ENCODE results near the gene RBM45. TPM values are rescaled to one million over a fixed set of nuclear protein-coding genes. Genes with fewer than 3 reads are reported as not detected.
"Not testable (repeated sequence)": the region's sequence is repeated elsewhere in the genome, so short reads cannot be mapped to it uniquely, and the experiment has no call there.

RBM45 gene
- total RNA-seq, 1 experiment from 2014 or later = 12.7 TPM

GRCh38 chr2:178072383-178073301 lies 39.6 kb upstream of the RBM45 start, which contains the start of gene PDE11A:
Gene PDE11A (minus strand): TSS chr2:178072777. CDS start chr2:178072437, 340 bp downstream.
- CTCF ChIA-PET = interaction anchor here (0.5 to 1.6 kb wide), 4 partner anchors 13 to 273 kb away, joined by 3 to 4 read pairs (median 3); no protein-coding TSS in a partner anchor
- BruUV-seq (replicated peaks) = no TSS peak

GRCh38 chr2:178074123-178075005 lies 37.9 kb upstream of the RBM45 start:
- intact Hi-C loops (cut with micrococcal nuclease) = no loop called here
- no TSS peak for BruUV-seq (replicated peaks)
- no peak for TF ChIP-seq CTCF (IDR thresholded peaks at IDR 0.05; ENCODE audit: unreplicated experiment)
- no peak overlapping the region for H3K4me3 Mint-ChIP-seq (ENCODE audit: unreplicated experiment)
- H3K27me3 Mint-ChIP-seq (ENCODE audit: insufficient read depth, unreplicated experiment) = peaks cover 35% of the 10 kb centered on the region
- H3K36me3 Mint-ChIP-seq (ENCODE audit: insufficient read depth, unreplicated experiment) = no peaks in the 10 kb centered on the region
- POLR2A ChIA-PET = no interaction called here
- H3K4me1 Mint-ChIP-seq (ENCODE audit: insufficient read depth, unreplicated experiment) = peaks cover 25% of the 10 kb centered on the region
- peak overlapping the region; percentile 17 for H3K27ac Mint-ChIP-seq (ENCODE audit: low read depth, unreplicated experiment)
- no peak for DNase-seq (ENCODE audit: unreplicated experiment)
- no peaks in the 10 kb centered on the region for H3K9me3 Mint-ChIP-seq (ENCODE audit: unreplicated experiment)
- CTCF ChIA-PET = interaction anchor here (0.7 kb wide), 2 partner anchors 37 to 246 kb away, joined by 3 to 4 read pairs; no protein-coding TSS in a partner anchor

More at GRCh38 chr2:178072383-178073301, 39.6 kb upstream of the RBM45 start, which contains the start of gene PDE11A:
- H3K36me3 Mint-ChIP-seq (ENCODE audit: insufficient read depth, unreplicated experiment) = no peaks in the 10 kb centered on the region
- H3K4me3 Mint-ChIP-seq (ENCODE audit: unreplicated experiment) = peak within 1 kb of the TSS; percentile 79
- H3K27ac Mint-ChIP-seq (ENCODE audit: low read depth, unreplicated experiment) = peak within 1 kb of the TSS; percentile 32
- TF ChIP-seq CTCF (IDR thresholded peaks at IDR 0.05; ENCODE audit: unreplicated experiment) = no peak
- H3K4me1 Mint-ChIP-seq (ENCODE audit: insufficient read depth, unreplicated experiment) = peaks cover 25% of the 10 kb centered on the region
- DNase-seq (ENCODE audit: unreplicated experiment) = peak; percentile 87
- H3K9me3 Mint-ChIP-seq (ENCODE audit: unreplicated experiment) = no peaks in the 10 kb centered on the region
- intact Hi-C loops (cut with micrococcal nuclease) = no loop called here
- POLR2A ChIA-PET = interaction anchor here (0.7 to 1.1 kb wide), 3 partner anchors 13 to 407 kb away, joined by 3 read pairs; partner anchors contain the start of gene PLEKHA3
- H3K27me3 Mint-ChIP-seq (ENCODE audit: insufficient read depth, unreplicated experiment) = peaks cover 47% of the 10 kb centered on the region

GRCh38 chr2:178075006-178075326 lies 37.3 kb upstream of the RBM45 start:
- POLR2A ChIA-PET = no interaction called here
- CTCF ChIA-PET = no interaction called here
- H3K4me3 Mint-ChIP-seq (ENCODE audit: unreplicated experiment) = no peak overlapping the region
- H3K9me3 Mint-ChIP-seq (ENCODE audit: unreplicated experiment) = no peaks in the 10 kb centered on the region
- no peak for TF ChIP-seq CTCF (IDR thresholded peaks at IDR 0.05; ENCODE audit: unreplicated experiment)
- intact Hi-C loops (cut with micrococcal nuclease) = no loop called here
- BruUV-seq (replicated peaks) = no TSS peak
- DNase-seq (ENCODE audit: unreplicated experiment) = peak; percentile 12
- H3K36me3 Mint-ChIP-seq (ENCODE audit: insufficient read depth, unreplicated experiment) = no peaks in the 10 kb centered on the region
- peaks cover 29% of the 10 kb centered on the region for H3K27me3 Mint-ChIP-seq (ENCODE audit: insufficient read depth, unreplicated experiment)
- peaks cover 25% of the 10 kb centered on the region for H3K4me1 Mint-ChIP-seq (ENCODE audit: insufficient read depth, unreplicated experiment)
- H3K27ac Mint-ChIP-seq (ENCODE audit: low read depth, unreplicated experiment) = peak overlapping the region; percentile 17

- no peak for TF ChIP-seq CTCF (IDR thresholded peaks at IDR 0.05; ENCODE audit: unreplicated experiment)
These were observed 36.1 kb upstream of the RBM45 start for GRCh38 chr2:178076130-178076529.

GRCh38 chr2:178079279-178079678 lies 33.0 kb upstream of the RBM45 start:
- POLR2A ChIA-PET; CTCF ChIA-PET; H3K27me3 Mint-ChIP-seq (ENCODE audit: insufficient read depth, unreplicated experiment); H3K4me1 Mint-ChIP-seq (ENCODE audit: insufficient read depth, unreplicated experiment); DNase-seq (ENCODE audit: unreplicated experiment); intact Hi-C loops (cut with micrococcal nuclease); H3K9me3 Mint-ChIP-seq (ENCODE audit: unreplicated experiment); H3K4me3 Mint-ChIP-seq (ENCODE audit: unreplicated experiment); H3K27ac Mint-ChIP-seq (ENCODE audit: low read depth, unreplicated experiment); BruUV-seq (replicated peaks); H3K36me3 Mint-ChIP-seq (ENCODE audit: insufficient read depth, unreplicated experiment): not testable (repeated sequence)

More at GRCh38 chr2:178076130-178076529, 36.1 kb upstream of the RBM45 start:
- ChIA-PET CTCF (interaction anchor here (1.0 kb wide), 1 partner anchor 17 kb away, joined by 3 read pairs; no protein-coding TSS in a partner anchor), POLR2A (no interaction called here)
- peaks cover 25% of the 10 kb centered on the region for H3K4me1 Mint-ChIP-seq (ENCODE audit: insufficient read depth, unreplicated experiment)
- no peak overlapping the region for H3K27ac Mint-ChIP-seq (ENCODE audit: low read depth, unreplicated experiment)
- H3K4me3 Mint-ChIP-seq (ENCODE audit: unreplicated experiment) = no peak overlapping the region
- no peaks in the 10 kb centered on the region for H3K9me3 Mint-ChIP-seq (ENCODE audit: unreplicated experiment)
- DNase-seq (ENCODE audit: unreplicated experiment) = no peak
- H3K36me3 Mint-ChIP-seq (ENCODE audit: insufficient read depth, unreplicated experiment) = no peaks in the 10 kb centered on the region
- BruUV-seq (replicated peaks) = no TSS peak
- intact Hi-C loops (cut with micrococcal nuclease) = no loop called here
- H3K27me3 Mint-ChIP-seq (ENCODE audit: insufficient read depth, unreplicated experiment) = peaks cover 17% of the 10 kb centered on the region

All from MCF 10A (cell line).